Upper lobe of left lung (tissue), 6 donors: ENCODE measurements around the gene DNAH8. TPM values are rescaled to one million over a fixed set of nuclear protein-coding genes. Genes with fewer than 3 reads are reported as not detected.
A peak's percentile ranks its signal among the peaks of the same experiment; 100 is the strongest.

Experiments used
- ATAC-seq, 2 donors: fragments of 200-7000 bp; cut with Tn5 transposase; one replicate each; pipeline ENCODE4 v1.9.1; 2022; ENCODE audit warnings: mild to moderate bottlenecking in 2 of 2, moderate library complexity in 2 of 2; ENCODE audit not compliant: low FRiP score in 2 of 2
- DNase-seq, 2 donors: peaks; one replicate each; pipeline ENCODE4 v3.0.0-alpha.2; 2019 to 2020
- H3K27ac ChIP-seq, 4 donors: fragments of 200-600 bp; sonication (generic); one replicate each; pipeline ENCODE4 v1.5.1; 2016 to 2019
- H3K27me3 ChIP-seq, 4 donors: fragments of 200-600 bp; sonication (generic); one replicate each; pipeline ENCODE4 v1.5.1; 2017 to 2019
- H3K36me3 ChIP-seq, 4 donors: fragments of 200-600 bp; sonication (generic); one replicate each; pipeline ENCODE4 v1.5.1; 2016 to 2019
- H3K4me1 ChIP-seq, 4 donors: fragments of 200-600 bp; sonication (generic); one replicate each; pipeline ENCODE4 v1.5.1; 2018 to 2019
- H3K4me3 ChIP-seq, 4 donors: fragments of 200-600 bp; sonication (generic); one replicate each; pipeline ENCODE4 v1.5.1; 2017 to 2019; ENCODE audit warnings: mild to moderate bottlenecking in 2 of 4, moderate library complexity in 1 of 4
- H3K9me3 ChIP-seq, 4 donors: fragments of 200-600 bp; sonication (generic); one replicate each; pipeline ENCODE4 v1.5.1; 2018 to 2019
- CTCF ChIP-seq, 6 experiments: fragments of 450-650 bp in 4 of 6; fragments of 200-600 bp in 2 of 6; sonication (generic) in 2 of 6; IDR thresholded peaks; one replicate each; pipeline ENCODE4 v1.5.1; 2016 to 2019; ENCODE audit warnings: antibody characterized with exemption in 6 of 6
- EP300 ChIP-seq, 4 donors: sonication (generic); formaldehyde crosslinking; IDR thresholded peaks; one replicate each; pipeline ENCODE4 v1.5.1; 2017; ENCODE audit warnings: antibody characterized with exemption in 4 of 4, control low read depth in 2 of 4
- POLR2A ChIP-seq, 4 donors: fragments of 450-650 bp; IDR thresholded peaks; one replicate each; pipeline ENCODE4 v1.5.1; 2016 to 2017; ENCODE audit warnings: antibody characterized with exemption in 4 of 4, mild to moderate bottlenecking in 2 of 4
- POLR2AphosphoS5 ChIP-seq, 2 donors: sonication (generic); formaldehyde crosslinking; IDR thresholded peaks; one replicate each; pipeline ENCODE4 v1.5.1; 2017; ENCODE audit warnings: antibody characterized with exemption in 2 of 2
- WGBS, 2 donors: methylation state at CpG; one replicate each; pipeline ENCODE4 v1.1.5; 2017 to 2018; 5-methylcytosine and 5-hydroxymethylcytosine counted together
- total RNA-seq, 6 donors: library from RNA; depleted of rRNA in 4 of 6; stranded (reverse); fragments of >200 nt in 4 of 6; gene quantifications; one replicate each; pipeline versions ENCODE4 v1.1.0 to v1.2.1, GENCODE V29; 2016 to 2021
- donor health status: DM: no; HTN: no; CAD: no; lungs with moderate emphysema.
- donor health status: DM: no; HTN: yes; CAD: no; lungs with severe emphysema.

Gene DNAH8
- total RNA-seq, 6 donors from 2014 or later, result under 0.01 to 0.24 (median 0.15) TPM; not detected in 2

- Histone ChIP-seq H3K4me3 (no peak overlapping the region), H3K27ac (no peak overlapping the region), H3K9me3 (no peaks in the 10 kb centered on the region), H3K36me3 (no peaks in the 10 kb centered on the region), H3K4me1 (no peaks in the 10 kb centered on the region), H3K27me3 (no peaks in the 10 kb centered on the region)
- TF ChIP-seq CTCF (IDR thresholded peaks at IDR 0.05) (no peak), POLR2A (IDR thresholded peaks at IDR 0.05) (no peak), EP300 (IDR thresholded peaks at IDR 0.05) (no peak), POLR2AphosphoS5 (IDR thresholded peaks at IDR 0.05) (no peak)
- no peak for ATAC-seq
- no peak for DNase-seq
- WGBS, 2 donors, result 75 to 83% methylated on average over 5 to 6 of the region's 6 CpGs
Observed at GRCh38 chr6:39058471-39059147, 343.5 kb downstream of the DNAH8 start.

GRCh38 chr6:39059496-39060310 lies 344.6 kb downstream of the DNAH8 start:
- 77 to 85% methylated on average over 13 to 14 of the region's 14 CpGs for whole genome bisulfite sequencing, 2 donors
- ATAC-seq, result no peak
- H3K36me3 ChIP-seq, result no peaks in the 10 kb centered on the region

GRCh38 chr6:39060467-39061160 lies 345.5 kb downstream of the DNAH8 start:
- Histone ChIP-seq H3K9me3 (no peaks in the 10 kb centered on the region), H3K27me3 (no peaks in the 10 kb centered on the region), H3K36me3 (no peaks in the 10 kb centered on the region), H3K4me1 (no peaks in the 10 kb centered on the region), H3K27ac (no peak overlapping the region), H3K4me3 (no peak overlapping the region)
- no peak for DNase-seq
- ATAC-seq, result no peak
- WGBS, 2 donors, result 88 to 92% methylated on average over 7 of the region's 7 CpGs
- TF ChIP-seq CTCF (IDR thresholded peaks at IDR 0.05), result no peak
- TF ChIP-seq POLR2AphosphoS5 (IDR thresholded peaks at IDR 0.05), result no peak

More at GRCh38 chr6:39059496-39060310, 344.6 kb downstream of the DNAH8 start:
- no peak overlapping the region for H3K27ac ChIP-seq
- no peak overlapping the region for H3K4me3 ChIP-seq
- no peak for TF ChIP-seq CTCF (IDR thresholded peaks at IDR 0.05)
- no peak for TF ChIP-seq POLR2A (IDR thresholded peaks at IDR 0.05)
- TF ChIP-seq POLR2AphosphoS5 (IDR thresholded peaks at IDR 0.05), result no peak
- no peak for TF ChIP-seq EP300 (IDR thresholded peaks at IDR 0.05)
- no peaks in the 10 kb centered on the region for H3K4me1 ChIP-seq
- no peaks in the 10 kb centered on the region for H3K27me3 ChIP-seq
- H3K9me3 ChIP-seq, result no peaks in the 10 kb centered on the region
- DNase-seq, result no peak

- Histone ChIP-seq H3K4me1 (no peaks in the 10 kb centered on the region), H3K4me3 (no peak overlapping the region), H3K9me3 (no peaks in the 10 kb centered on the region), H3K27me3 (no peaks in the 10 kb centered on the region), H3K27ac (no peak overlapping the region), H3K36me3 (no peaks in the 10 kb centered on the region)
- DNase-seq (peak in 1 of 2 donors; percentile 31), ATAC-seq (no peak)
- 56 to 63% methylated on average over 6 of the region's 6 CpGs for WGBS, 2 donors
- TF ChIP-seq CTCF (IDR thresholded peaks at IDR 0.05), result no peak
- no peak for TF ChIP-seq POLR2AphosphoS5 (IDR thresholded peaks at IDR 0.05)
- no peak for TF ChIP-seq POLR2A (IDR thresholded peaks at IDR 0.05)
- TF ChIP-seq EP300 (IDR thresholded peaks at IDR 0.05), result no peak
Observed at GRCh38 chr6:39061182-39061581, 346.1 kb downstream of the DNAH8 start.
